Kasumi-1 (cell line): ENCODE measurements around the gene POLA1.

ENCODE experiments used
- DNase-seq, 2 experiments: peaks; one replicate each; lab custom pipeline; 2025; lab: John Stamatoyannopoulos, UW

Gene POLA1

DNA sequence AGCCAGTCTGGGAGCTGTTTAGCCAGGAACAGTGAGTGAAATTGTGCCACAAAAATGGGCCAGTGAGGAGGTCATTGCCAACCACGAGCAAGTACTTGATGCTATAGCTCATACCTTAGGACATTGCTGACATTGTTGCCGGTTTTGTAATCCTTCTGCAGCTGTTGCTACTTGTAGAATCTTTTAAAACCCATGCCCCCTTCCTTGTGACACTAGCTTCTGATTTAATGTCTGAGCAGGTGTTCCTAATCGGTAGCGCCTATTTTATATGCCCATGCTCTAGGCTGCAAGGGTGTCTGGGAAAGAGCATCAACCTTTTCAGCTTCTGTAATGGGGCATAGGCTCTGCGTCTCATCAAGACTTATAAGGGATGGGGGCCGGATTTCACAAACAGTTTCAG lies 2.6 kb downstream of the POLA1 start:
- no peak for DNase-seq

DNA sequence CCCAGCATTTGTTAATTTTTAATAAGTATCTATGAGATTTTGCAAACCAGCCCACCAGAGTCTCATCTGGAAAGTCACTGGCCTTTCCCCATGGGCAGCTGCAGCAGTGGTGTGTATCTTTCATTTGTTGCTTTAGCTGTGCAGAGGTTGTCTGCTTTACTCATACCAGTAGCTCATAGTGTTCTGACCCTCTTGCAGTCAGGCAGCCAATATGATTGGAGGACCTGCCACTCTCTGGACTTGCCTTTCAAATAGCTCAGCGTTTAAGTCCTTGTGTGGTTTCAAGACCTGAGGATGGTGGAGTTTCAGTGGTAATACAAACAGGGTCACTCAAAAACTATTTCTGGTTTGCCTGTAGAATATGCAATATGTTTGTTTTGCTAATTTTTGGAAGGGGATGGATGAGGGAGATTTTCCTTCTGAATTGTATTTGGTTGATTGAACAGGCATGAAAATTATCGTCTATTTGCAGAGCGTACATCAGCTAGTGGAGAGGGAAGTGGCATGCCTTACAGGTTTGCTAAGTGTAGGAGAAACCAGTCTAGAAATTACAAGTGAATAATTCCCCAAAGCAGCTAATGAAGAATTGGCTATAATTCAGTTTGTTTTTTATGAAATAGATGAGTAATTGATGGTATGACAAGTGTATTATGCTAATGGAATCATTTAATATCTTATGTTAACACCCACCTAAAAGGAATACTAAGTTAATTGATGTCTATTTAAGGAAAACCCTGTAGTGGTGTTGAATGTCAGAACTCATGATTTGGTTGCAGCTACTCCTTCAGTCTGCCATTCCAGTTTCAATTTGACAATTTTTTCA lies 8.9 kb downstream of the POLA1 start:
- no peak for DNase-seq

DNA sequence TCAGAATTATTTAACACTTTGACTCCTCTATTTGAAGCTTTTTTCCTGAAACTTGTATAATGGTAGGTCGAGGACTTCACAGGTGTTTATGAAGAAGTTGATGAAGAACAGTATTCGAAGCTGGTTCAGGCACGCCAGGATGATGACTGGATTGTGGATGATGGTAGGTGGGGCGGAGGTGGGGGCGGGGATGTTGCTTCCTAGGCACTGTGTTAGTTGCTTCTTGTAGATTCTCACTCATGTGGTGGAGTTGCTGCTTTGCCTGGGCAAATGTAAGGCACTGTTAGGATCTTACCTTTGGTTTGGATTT lies 9.4 kb downstream of the POLA1 start:
- DNase-seq = no peak

DNA sequence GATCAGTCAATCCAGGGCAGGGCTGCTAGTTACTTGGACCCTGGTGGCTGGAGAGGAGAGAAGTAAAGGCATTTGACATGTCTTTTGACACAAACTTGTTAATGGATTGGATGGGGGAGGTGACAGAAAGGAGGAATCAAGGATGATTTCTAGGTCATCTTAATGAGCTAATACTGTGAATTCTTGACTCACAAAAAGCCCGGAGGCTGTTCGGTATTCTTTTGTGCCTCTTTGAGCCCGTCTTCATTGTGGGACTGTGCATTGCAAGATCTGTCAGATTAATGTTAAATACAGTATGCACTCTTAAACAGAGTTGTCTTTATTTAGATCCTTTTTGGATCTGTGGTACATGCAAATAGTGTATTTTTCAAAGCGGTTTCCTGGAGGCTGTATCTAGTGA lies 25.1 kb downstream of the POLA1 start:
- DNase-seq = no peak

DNA sequence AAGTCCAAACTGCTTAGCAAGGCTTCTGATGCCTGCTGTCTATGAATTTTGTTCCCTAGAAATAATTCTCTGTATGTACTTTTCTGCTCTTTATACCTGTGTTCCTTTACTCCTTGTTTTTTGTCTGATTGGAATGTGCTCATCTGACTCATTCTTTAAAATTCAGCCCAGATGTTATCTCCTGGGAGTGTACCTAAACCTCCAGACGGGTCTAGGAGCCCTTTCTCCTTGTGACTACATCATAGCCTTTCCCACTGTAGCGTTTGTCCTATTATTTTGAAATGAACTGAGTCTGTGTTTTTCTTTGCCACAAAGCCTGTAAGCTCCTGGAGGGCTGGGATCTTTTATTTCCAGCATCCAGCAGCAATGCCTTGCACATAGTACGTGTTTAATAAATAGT lies 26.3 kb downstream of the POLA1 start:
- DNase-seq = no peak

DNA sequence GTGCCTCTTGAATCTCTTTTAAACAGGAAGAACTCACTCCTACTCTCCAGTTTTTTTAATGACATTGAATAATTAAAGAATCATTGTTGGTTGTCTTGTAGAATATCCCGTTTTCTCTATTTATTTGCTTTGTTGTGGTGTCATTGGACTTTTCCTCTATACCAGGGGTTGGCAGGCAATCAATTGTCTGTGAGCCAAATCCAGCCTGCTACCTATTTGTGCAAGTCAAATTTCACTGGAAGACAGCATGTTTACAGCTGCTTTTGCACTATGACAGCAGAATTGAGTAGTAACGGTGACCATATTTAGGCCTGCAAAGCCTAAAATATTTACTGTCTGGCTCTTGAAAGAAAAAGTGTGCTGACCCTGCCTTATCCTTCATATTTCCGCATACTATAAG lies 34.8 kb downstream of the POLA1 start:
- no peak for DNase-seq

DNA sequence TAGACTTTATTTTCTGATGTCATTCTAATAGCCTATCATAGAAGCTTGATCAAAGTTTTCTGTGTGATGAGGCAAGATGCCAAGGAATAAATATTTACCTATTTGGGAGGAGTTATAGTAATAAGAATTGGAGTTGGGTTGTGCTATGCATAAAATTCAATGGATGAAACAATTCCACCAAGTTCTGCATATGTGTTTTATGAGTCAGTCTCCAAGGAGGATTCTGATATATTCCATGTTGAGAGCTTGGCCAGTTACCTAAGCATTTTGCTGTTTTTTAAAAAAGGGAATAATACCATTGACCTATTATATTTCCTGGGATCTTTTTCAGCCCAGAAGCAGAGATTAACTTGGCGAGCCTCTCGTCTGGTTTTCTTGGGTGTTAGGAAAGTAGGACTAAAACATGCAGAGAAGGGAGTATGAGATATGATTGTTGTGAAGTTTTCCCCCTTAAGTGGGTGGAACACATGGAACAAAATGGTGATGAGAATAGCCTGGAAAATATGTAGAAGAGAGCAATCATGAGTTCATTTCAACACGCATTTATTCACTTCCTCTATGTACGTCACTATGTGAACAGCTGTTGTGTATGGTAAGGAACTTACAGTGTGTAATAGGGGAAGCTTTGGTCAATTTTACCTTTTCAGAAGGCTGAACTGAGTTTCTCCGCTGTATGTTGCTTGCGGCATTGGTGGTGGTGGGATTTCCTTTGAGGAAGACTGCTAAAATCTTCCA lies 39.2 kb downstream of the POLA1 start:
- DNase-seq = peak in 1 of 2 experiments; percentile 1

DNA sequence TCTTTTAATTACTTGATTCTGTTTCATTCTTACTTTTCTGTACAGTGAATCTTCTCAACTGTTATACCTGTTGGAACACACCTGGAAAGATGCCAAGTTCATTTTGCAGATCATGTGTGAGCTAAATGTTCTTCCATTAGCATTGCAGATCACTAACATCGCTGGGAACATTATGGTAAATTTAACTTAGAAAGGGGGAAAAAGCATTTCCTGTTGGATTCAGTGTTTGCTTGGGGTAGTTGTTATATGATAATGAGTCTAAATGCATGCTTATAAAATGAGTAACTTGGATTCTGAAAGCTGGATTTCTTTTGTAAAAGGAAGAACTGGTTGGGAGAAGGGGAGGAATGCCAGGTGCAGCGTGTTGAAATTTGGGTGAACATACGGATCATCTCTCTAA lies 47.6 kb downstream of the POLA1 start:
- no peak for DNase-seq

DNA sequence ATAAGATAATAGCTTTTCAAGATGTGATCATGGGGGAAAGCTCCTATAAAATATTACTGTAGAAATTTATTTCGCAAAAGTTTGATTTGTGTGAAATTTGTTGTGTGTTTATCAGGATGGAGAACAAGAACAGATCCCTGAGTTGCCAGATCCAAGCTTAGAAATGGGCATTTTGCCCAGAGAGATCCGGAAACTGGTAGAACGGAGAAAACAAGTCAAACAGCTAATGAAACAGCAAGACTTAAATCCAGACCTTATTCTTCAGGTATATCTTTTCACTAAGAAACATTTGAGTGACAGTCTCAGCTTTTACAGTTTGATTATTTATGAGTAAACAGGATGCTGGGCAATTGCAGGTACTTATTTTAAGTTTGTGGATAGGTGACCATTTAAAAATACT lies 54.5 kb downstream of the POLA1 start:
- DNase-seq = no peak

DNA sequence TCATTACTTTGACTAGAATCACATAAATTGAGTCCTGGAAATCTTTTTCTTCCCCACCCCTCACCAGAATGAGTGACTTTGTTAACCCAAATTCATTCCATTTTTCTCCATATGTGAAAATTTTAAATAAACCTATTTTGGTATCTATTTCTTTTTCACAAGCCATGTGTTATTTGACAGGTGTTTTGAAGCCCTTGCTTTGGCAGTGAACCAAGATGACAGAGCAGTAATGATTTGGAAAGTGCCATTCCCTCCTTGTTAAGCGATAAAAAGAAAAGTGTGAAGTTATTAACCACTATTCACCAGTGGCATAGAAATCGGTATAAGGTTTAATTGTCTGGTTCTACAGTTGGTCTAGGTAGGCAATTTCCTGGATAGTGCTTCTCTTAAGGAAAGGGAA lies 66.1 kb downstream of the POLA1 start:
- no peak for DNase-seq

DNA sequence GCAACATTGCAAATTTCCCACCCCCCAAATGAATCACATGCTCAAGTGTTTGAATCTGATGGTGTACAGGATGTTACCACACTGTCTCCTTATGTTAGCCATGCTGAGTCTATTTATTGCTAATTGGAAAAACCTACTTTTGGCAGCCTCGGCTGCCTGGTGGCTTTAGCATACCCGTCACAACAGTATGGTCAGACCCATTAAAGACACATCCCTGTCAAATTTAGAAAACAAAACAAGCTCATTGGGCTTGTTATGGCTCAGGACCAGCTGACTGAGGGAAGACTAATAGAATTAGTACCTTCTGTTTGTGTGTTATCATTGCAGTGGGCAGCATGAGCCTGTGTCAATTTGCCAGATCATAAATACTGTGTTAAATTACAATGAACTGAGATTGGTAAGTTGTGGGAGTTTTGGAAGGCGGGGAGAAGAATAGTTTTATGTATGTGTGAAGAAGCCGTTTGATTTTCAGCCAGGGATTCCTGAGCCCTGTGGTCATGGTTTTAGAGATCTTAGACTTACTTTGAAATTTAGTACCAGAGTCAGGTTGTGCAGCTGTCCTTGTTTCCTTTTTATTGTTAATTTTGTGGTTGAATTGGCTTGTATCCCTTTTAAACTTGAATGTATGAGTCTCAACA lies 66.8 kb downstream of the POLA1 start:
- DNase-seq = no peak

DNA sequence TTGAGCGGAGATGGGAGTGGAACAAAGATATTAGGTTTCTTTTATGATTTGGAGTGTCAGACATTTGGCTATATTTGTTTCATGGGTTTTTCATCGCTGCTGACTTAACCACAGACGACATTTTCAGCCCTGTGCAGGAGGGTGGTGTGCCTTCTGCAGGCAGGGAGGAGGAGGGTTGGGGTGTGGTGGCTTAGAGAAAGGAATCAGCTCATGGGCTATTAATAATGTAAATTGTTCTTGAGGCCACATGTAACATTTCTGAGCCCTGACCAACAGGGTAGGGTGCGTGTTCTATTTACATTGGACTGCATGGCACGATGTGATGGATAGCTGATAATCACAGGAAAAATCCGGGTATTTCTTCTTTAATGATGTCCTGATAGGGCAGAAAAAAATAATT lies 67.6 kb downstream of the POLA1 start:
- no peak for DNase-seq

DNA sequence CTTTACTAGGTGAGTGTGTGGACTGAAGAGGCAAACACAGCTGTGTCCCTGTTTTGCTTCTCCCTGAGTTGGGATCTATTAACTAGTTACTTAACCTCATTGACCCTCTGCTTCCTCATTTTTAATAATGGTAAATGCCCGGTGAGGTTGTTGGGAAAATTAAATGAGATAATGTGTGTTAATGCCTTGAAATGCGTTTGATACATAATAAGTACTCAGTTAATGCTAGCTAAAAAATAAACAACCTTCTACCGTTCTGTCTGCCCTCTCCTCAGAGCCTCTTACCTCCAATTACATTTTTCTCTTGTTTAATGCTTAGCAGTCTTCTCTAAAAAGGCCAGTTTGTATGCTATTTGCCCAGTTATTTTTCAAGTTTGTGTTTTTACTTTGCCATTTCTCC lies 70.3 kb downstream of the POLA1 start:
- DNase-seq = no peak

DNA sequence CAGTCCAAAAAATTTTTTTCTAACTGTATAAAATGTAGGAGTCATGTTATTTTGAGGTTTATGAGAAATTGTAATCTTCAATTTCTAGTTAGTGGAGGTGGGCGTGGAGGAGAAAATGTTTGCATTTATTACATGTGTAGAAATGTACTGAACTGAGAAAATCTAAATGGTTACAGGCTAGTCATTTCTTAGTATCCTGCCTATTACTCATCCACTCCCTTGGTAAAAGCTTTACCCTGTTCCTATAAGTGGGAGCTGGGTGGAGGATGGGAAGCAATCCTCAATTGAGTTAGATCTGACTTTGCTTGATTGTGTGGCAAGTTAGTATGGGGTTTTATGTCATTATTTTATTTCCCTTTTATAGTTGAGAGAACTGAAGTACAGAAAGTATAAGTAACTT lies 73.8 kb downstream of the POLA1 start:
- no peak for DNase-seq

DNA sequence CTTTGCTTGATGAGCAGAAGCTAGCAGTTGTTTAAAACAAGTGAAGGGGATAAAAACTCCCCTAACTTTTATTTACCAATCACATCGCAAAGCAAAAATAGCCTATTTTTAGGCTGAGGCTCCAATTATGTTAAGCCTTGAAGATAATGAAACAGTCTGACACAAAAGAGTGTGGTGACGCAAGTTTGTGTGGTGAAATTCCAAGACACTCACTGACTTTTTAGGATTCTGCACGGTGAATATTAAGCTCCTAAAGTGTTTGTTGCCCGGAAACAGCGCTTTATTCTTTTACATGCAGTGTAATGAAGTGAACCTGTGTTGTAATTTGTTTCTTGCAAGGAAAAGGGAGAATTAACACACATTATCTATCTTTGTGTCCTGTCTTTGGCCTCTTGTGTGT lies 74.8 kb downstream of the POLA1 start:
- no peak for DNase-seq

DNA sequence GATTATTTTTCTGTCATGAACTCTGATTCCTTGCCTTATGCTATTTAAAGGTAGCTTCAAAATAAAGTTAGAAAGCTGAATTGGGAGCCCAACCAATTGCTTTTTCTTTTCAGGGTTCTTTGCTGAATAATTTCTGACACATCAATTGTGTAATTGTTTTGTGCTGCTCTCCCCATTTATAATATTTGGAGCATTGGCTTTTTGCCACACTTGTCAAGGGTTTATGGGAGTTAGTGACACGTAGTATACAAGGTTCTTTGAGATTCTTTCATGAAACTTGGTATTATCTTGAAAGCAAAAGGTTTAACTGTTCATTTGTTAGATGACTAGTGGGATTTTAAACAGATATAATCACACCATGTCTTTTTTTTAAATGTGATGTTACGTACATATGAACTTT lies 80.9 kb downstream of the POLA1 start:
- DNase-seq = no peak

DNA sequence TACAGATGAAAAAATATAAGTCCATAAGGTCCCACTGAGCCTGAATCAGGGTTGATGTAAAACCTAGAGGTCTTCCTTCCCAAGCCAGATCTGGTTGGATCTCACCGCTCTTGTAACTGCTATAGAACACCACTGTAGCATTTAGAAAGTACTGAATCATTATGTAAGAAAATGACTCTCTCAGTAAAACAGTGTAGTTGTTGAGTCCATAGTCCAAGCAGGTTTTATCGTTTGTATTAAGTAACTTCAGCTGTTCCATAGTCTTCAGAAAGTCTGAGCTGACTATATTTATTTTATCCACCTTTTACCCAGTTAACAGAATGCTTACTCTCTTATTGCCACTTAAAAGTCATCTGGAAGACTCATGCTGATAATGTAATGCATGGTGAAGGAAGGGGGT lies 82.2 kb downstream of the POLA1 start:
- no peak for DNase-seq

DNA sequence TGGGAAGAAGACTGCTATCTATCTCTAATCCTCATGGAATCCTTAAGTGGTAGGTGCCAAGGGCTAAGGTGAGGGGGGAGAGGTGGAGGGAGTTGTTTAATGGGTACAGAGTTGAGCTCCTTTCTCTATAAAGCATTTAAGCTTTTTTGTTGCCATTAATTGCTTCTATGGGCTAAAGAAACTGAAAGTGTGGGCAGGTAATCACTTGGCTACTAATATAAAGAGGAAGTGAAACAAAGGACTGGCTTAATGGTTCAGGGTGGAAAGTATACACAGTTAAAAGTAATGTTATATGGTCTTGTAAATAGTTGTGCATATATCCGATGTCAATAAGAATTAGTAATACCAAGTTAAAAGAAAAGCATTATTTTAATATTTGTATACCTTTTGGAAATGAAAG lies 83.9 kb downstream of the POLA1 start:
- DNase-seq = no peak

DNA sequence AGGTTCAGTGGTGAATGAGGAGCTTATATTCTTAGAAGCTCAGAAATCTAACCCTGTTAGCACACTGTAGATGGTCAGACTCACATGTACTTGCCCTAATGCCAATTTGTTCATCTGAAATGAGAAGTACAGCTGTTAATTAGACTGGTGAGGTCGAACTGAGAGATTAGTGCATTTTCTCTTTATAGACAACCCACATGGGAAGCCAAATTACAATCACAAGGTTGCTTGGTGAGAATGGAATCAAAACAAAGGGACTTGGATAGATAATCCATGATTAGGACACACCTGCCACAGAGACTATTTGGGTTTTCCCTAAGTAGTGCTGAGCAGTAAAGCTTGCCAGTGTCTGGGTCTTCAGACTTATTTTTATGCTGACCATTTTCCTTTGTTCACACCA lies 88.3 kb downstream of the POLA1 start:
- no peak for DNase-seq

DNA sequence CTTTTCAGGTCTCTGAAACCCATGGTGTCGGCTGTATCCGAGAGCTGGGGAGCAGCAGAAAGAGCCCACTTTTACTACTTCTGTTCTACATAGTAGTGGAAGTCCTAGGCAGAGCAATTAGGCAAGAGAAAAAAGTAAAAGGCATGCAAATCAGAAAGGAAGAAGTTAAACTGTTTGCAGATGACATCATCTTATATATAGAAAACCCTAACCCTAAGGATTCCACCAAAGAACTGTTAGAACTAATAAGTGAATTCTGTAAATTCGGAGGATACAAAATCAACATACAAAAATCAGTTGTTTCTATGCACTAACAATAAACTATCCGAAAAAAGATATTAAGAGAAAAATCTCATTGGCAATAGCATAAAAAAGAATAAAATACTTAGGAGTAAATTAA lies 95.3 kb downstream of the POLA1 start:
- no peak for DNase-seq

DNA sequence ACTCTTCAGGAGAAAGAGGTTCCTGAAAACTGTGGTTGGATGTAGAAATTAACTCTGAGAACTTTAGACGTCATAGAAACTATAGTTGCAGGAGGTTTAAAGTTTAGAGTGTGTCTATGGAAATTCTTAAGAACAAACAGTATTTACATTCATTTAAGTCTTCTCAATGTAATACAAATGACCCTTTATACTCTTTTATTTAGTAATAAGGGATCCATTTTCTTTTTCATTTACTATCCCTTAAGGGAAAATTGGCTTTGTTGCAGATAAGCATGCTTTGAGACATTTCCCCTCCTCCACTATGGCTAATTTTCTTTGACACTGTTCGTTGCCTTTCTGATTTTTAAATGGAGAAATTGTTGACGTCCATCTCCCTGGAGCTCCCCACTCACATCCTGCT lies 96.4 kb downstream of the POLA1 start:
- no peak for DNase-seq

DNA sequence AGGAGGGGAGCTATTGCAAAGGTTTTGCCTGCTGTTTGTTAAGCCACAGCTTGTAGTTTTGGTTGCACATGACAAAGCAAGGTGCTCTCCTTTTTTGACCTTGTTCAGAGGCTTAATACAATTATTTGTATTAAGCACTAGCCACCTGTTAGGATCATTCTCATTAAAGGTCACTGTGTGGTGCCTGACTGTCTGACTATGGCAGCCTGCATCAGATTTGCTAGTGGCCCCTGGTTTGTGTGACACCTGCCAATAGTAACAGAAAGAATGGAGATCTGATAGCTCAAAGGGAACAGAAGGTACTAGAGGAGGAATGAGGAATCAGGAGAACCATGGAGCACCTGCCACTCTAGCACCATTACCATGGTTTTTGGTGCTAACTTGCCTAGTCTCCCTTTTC lies 102.5 kb downstream of the POLA1 start:
- no peak for DNase-seq

DNA sequence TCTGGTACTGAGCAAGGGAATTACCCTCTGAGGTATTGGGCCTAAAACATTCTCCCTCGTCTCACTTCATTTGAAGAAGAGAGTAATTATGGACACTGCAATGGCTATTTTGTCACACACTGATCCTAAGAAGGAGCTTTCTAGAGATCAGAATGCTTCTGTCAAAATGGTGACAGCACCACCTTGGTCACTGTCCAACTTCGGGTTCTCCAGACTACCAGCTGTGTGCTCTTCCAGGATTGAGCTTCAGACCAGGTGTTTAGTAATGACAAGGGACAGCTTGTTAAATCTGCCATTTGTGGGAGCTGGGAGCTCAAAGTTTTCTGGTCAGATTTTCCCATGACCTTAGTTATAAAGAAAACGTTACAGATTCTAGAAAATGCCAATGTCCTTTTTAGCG lies 105.4 kb downstream of the POLA1 start:
- no peak for DNase-seq

DNA sequence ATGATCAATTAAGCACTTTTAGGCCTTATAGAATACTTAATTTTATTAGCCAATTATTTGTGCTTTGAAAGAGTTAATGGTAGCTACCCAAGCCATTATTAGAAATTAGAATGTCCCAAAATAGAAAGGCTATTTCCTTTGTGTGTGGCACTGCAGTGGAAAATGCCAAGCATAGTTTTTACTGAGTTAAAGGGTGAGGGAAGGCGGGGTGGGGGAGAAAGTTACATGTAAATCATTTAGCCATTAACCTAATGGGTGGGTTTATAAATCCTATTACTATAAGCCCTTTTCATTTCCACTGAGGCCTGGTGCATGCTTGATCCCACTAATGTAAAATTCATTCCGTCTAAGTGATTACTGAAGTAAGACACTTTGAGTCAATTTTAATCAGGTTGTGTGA lies 105.8 kb downstream of the POLA1 start:
- DNase-seq = no peak
